GM21390 (cell line): Measurements from ENCODE around the gene ABI3BP.

Experiments used
- ATAC-seq: cut with Tn5 transposase; IDR thresholded peaks from one replicate; pipeline ENCODE4 v1.9.1; 2021; ENCODE audit not compliant: unreplicated experiment

ABI3BP gene

GRCh38 chr3:100740207-100740606 lies 253.0 kb downstream of the ABI3BP start:
- no peak for ATAC-seq

GRCh38 chr3:100737334-100737733 lies 255.9 kb downstream of the ABI3BP start:
- ATAC-seq = no peak

GRCh38 chr3:100732435-100732834 lies 260.8 kb downstream of the ABI3BP start:
- ATAC-seq = no peak

- peak; percentile 68 for ATAC-seq
Measured at GRCh38 chr3:100730524-100730923, 262.7 kb downstream of the ABI3BP start.

GRCh38 chr3:100726706-100727105 lies 266.5 kb downstream of the ABI3BP start:
- no peak for ATAC-seq

GRCh38 chr3:100725935-100726513 lies 267.2 kb downstream of the ABI3BP start:
- ATAC-seq = no peak

- no peak for ATAC-seq
Measured at GRCh38 chr3:100720426-100720825, 272.8 kb downstream of the ABI3BP start.

- ATAC-seq = no peak
Measured at GRCh38 chr3:100719136-100719535, 274.1 kb downstream of the ABI3BP start.

- ATAC-seq = no peak
Measured at GRCh38 chr3:100717637-100718487, 275.4 kb downstream of the ABI3BP start.

GRCh38 chr3:100717063-100717462 lies 276.2 kb downstream of the ABI3BP start:
- ATAC-seq = no peak

GRCh38 chr3:100715176-100715575 lies 278.0 kb downstream of the ABI3BP start:
- ATAC-seq = no peak

- peak; percentile 35 for ATAC-seq
Measured at GRCh38 chr3:100710261-100710968, 282.8 kb downstream of the ABI3BP start.

- ATAC-seq = no peak
Measured at GRCh38 chr3:100709842-100710260, 283.4 kb downstream of the ABI3BP start.

- peak; percentile 93 for ATAC-seq
Measured at GRCh38 chr3:100708989-100709841, 284.0 kb downstream of the ABI3BP start, which contains the start of gene TFG. TFG (plus strand) TSS chr3:100709494; CDS start chr3:100713686, 4,192 bp downstream.

GRCh38 chr3:100708644-100708988 lies 284.6 kb downstream of the ABI3BP start:
- no peak for ATAC-seq

GRCh38 chr3:100706365-100706764 lies 286.9 kb downstream of the ABI3BP start:
- no peak for ATAC-seq

GRCh38 chr3:100703865-100704264 lies 289.4 kb downstream of the ABI3BP start:
- ATAC-seq = no peak

GRCh38 chr3:100702980-100703345 lies 290.3 kb downstream of the ABI3BP start:
- ATAC-seq = no peak

- ATAC-seq = no peak
Measured at GRCh38 chr3:100702082-100702979, 290.9 kb downstream of the ABI3BP start.

GRCh38 chr3:100700708-100701107 lies 292.5 kb downstream of the ABI3BP start:
- ATAC-seq = no peak
